Activated naive CD4-positive, alpha-beta T cell treated with anti-CD3 and anti-CD28 coated beads, Interleukin-2, amount 50 U/mL, for 16 hours (primary cell): ENCODE data around the gene SCD5.

ENCODE experiments used
- DNase-seq: peaks from one replicate; pipeline ENCODE4 v3.0.0-alpha.2; 2020

SCD5 gene

DNA sequence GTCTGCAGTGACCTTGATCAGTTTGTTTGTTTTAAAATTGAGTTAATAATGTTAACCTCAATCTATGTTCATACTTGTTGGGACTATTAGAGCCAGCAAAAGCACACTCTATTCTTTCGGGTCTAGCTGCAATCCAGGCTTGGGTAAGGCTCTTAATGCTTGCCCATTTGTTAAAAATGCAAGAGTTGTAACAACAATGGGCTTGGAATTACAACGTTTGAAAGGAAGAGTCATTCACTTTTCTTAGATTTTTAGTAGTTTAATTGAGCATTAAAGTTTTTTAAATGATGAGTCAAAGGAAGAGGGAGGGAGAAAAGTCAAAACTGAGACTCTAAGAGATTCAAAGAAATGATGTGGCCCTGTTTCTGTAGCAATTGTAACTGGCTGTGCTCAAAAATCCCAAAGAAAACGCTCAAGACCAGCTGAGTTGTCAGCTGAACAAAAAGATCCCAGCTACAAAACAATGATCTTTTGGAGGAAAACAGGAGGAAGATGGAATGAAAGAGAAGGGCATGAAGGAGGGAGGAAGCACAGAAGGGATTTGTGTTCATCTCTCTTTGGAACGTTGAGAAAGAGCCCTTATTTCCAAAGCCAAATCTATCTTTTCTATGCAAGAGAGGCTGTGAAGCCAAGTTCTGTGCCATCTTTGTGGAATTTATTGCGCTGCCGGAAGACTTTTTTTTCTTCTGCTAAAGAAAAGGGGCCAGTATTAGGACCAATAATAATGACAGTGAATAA is 5.5 kb downstream of the SCD5 start:
- no peak for DNase-seq

DNA sequence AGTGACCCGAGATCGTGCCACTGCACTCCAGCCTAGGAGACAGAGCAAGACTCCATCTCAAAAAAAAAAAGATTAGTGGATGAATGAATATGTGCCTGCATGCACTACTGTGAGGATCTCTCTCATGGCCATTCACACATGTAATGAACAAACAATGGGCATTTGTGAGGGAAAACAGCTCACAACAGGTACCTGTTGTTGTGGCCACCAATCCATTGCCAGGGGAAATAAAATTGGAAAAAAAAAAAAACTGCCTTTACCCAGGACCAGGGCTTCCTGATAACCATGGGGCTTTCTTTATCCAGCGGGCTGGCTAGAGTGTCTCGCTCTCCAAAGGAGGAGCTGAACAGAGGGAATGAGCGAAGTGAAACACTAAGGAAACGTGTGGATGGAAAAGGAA is 7.4 kb downstream of the SCD5 start:
- no peak for DNase-seq

DNA sequence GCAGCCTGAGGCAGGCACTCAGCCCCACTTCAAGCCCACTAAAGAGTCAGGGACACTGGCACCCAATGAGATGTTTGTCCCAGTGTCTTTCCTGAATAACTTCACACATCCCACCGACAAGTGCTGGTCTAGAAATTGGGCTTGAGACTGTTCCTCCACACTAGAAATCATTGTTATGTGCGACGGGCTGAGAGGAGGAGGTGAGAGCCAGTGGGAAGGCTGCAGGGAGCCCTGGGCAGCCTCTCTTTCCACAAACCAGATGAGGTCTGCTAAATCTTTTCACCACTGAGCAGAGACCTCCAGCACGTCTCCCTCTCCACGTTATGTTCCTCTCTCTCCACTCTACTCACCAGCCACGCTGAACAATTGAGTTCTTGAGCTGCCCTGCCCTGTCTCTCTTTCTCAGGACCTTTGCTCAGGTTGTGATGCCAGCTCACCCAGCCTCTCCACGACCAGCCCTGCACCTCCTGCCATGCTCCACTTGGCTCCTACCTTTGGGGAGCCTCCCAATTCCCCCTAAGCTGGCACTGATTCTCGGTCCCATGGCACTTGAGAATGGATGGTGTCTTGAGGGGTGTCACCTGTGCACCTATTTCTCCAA is 8.4 kb downstream of the SCD5 start:
- no peak for DNase-seq

DNA sequence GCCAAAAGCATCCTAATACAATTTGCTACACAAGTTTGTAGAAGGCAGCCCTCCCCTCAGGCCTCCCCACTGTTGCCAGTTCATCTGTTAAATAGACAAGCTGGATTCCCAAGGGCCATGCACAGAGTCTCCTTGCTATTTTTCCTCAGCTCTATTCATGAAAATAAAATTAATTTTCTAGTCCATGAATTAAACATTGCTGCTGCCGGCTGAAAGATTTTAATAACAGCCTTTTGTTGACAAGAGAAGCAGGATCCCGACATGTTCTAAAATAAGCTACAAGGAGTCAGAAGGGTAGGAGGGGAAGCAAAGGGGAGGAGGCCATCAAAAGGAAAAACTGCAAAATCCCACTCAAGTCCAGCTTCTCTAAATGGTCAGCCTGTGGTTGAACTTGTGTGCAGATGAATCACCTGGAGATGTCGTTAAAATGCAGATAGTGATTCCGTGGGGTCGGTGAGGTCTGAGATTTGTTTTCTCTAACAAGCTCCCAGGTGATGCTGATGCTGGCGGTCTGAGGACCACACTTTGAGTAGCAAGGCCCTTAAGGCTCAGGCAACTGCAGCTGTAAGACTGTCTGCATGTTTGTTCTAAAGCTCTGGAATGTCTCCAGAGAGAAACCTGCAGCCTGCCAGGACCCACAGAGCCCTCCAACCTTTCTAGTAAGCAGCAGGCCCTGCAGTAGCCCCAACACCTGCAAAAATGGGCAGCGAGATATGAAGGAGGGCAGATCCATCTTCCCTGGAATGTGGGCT is 9.4 kb downstream of the SCD5 start:
- DNase-seq: no peak

DNA sequence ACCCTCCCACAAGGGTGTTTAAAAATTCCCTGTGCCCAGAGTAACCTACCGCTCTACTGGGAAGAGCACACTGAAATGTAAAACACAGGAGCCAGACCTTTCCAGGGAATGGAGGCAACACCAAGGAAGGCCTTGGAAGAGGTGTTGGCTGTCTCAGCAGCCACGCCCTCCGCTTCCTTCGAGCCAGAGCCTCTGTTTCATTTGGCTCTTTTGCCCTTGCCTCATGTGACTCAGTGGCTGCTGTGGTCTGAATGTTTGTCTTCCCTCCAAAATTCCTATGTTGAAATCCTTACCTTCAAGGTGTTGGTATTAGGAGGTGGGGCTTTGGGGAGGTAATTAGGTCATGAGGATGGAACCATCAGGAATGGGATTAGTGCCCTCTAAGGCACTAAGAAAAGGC is 11.3 kb downstream of the SCD5 start:
- no peak for DNase-seq

DNA sequence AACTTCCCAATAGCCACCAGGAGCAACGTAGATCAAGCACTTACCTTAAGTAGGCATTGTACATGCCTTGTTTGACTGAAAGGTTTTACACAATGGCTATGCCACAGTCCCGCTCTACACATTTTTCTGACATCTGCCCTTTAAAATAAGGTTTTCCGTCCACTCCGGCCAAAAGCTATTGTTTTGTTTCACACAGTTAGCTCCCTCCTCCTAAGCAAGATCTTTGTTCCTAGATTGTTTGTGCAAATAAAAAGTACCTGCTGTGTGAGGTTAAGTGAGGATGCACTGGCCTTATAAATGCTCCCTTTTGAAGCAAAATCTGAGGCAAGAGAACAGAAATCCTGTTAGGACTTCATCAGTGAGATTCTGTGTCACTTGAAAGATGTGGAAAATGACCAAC is 11.8 kb downstream of the SCD5 start:
- no peak for DNase-seq

DNA sequence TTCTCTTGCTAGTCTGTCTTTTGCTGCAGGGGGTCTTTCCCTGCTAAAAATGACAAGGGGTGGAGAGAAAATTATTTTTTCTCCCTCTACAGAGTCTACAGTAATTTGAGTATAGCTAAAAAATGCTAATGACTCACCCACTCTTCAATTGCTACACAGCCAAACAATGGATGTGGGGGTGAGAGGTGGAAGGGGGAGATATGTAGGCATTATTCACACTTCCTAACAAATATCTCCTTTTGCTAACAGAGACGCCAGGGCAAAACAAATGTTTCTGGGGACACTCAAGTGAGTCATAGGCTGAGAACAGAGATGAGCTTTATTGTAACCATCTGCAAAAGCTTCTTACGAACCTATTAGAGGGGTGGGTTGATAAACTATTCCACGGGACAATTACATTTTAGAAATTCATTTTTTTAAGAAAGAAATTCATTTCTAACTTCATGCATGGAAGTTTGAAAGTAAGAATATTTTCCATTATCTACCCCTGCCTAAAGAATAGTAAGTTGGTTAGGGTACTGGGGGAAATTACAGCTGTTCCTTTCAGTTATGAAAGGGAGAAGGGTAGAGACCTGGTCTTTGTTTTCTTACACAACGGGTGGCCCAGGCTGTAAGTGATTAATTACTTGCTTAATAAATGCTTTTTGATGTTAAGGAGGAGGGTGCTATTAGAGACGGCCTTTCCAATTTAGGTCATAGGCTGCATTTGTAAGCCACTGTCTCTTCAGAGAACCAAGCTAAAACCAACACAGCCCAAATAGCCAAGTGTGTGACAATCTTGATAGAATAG is 12.8 kb downstream of the SCD5 start:
- no peak for DNase-seq

DNA sequence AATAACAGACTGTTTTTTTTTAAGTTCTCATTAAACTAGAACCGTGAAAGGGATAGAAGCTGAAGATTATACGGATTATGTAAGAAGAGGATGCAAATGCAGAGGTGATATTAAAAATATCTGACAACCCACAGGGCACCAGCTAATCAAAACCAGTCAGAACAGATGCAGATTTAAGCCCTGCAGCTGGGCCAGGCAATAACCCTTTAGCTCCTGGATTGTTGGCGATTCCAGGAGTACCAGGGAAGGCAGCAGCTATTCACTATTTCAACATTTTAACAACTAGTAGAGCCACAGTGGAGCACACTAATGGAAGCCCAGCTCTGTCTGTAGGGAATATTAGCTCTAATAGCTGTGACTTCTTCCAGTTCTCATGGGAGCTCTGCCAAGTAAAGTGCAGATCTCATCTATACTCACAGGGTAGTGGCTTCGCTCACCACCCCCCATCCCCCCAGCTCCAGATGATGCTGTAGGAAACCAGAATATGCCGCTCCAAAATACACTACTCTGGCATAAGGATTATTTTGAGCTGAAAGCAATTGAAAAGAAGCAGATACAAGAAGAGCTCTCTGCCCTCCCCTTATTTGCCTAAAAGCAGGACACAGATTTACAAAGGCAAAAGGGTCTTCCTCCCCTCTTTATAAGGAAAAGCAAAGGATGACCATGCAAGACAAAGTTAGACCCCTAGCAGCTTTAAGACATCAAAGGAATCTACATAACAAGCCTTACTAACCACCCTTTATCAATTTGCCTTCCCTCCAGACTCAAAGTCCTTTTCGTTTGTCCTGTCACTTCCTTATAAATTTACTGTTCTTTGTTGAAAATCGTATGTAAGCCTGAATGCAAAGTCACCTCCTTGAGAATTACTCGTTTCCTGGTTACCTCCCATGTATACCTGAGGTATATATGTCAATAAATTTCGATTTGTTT is 13.7 kb downstream of the SCD5 start:
- DNase-seq: no peak

DNA sequence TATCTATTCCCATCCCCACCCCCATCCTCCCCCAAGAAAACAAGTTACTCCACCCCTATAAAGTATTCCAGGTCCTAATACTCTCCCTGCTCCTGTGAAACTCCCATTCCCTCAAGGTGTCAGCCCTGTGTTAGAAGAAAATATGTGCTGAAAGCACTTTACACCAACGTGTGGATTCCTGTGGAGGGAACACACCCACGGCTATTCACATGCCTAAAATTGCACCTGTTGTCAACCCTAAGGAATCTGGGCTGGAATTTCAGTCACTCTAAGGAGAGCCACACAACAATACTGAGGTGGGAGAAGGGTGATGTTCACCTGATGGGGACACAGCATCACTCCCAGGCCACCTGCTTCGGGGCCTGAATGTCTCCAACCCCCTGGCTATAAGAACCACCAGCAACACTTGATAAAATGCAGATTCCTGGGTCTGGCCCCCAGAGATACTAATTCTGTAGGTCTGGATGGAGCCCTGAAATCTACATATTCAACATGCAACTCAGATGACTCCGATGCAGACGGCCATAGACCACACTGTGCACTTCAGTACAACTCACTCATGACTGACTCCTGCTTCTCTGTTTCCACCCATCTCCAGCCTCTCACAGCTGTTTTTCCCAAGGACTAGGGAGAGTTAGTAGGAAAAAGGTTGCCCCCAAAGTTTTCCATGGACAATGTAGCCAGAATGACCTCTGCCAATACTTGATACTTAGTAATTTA is 15.8 kb downstream of the SCD5 start:
- DNase-seq: no peak

DNA sequence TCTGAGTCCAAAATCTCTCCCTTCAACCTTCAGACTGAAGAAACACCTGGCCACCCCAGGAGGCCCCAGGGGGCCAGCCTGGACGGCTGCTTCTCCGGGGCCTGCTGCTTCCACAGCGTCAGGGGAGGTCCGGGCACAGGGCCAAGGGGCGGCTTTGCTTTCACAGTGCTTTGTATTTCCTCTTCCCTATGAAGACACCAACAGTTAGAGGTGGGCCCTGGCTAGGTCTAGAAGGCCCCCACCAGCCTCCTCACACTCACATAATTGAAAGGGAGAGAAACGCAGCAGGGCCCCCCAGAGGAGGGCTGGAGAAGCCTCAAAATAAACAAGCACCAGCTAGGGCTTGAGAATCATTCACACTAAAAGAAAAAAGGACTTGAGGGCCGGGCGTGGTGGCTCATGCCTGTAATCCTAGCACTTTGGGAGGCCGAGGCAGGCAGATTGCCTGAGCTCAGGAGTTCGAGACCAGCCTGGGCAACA is 17.8 kb downstream of the SCD5 start:
- DNase-seq: no peak

DNA sequence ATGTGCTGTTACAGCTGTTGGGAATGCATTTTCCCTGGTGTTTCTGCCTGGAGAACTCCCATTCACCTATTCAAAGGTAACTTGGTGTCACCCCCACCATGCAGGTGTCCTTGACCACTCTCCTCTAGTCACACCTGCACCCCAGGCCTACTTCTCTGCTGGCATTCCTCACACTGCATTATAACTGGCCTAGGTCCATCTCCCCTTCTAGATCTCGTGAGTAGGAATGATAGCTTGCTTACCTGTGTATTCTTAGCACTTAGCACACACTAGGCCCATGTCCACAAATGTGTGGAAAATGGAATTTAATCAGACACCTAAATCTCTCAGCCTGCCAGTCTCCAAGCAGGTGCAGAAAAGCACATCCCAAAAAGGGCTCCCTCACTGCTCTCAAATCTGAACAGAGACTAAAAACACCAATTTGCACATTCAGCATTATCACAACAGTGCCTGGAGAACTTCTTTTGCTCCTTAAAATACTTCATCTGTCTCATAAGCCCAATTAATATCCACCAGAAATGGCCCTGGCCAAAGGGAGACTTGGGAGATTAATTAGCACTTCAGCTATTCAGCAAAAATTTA is 18.3 kb downstream of the SCD5 start:
- DNase-seq: no peak

DNA sequence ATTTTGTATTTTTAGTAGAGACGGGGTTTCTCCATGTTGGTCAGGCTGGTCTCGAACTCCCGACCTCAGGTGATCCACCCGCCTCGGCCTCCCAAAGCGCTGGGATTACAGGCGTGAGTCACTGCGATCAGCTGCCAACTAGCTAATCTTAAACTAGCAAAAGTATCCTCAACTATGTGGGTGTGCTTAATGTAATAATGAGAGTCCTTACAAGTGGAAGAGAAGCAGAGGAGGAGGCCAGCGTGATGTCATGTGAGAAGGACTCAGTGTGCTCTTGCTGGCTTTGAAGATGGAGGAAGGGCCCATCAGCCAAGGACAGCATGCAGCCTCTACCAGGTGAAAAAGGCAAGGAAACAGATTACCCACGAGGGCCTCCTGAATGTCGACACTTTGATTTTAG is 19.6 kb downstream of the SCD5 start:
- DNase-seq: no peak

DNA sequence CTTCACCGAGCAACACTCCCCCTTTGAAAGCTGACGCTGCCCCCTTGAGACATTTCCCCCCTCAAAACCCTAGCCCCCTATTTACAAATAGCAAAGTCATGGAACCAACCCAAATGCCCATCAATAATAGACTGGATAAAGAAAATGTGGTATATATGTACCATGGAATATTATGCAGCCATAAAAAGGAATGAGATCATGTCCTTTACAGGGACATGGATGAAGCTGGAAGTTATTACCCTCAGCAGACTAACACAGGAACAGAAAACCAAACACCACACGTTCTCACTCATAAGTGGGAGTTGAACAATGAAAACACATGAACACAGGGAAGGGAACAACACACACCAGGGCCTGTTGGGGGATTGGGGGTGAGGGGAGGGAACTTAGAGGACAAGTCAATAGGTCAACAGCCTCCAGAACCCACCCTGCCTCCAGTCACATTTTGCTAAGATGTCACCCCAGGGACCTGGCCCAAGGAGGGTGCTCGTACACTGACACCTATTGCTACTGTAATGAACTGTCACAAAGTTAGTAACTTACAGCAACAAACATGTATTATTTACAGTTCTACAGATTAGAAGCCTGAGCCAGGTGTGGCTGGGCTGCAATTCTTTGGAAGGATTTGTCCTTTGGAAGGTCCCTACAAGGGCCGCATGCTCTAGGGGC is 20.6 kb downstream of the SCD5 start:
- no peak for DNase-seq

DNA sequence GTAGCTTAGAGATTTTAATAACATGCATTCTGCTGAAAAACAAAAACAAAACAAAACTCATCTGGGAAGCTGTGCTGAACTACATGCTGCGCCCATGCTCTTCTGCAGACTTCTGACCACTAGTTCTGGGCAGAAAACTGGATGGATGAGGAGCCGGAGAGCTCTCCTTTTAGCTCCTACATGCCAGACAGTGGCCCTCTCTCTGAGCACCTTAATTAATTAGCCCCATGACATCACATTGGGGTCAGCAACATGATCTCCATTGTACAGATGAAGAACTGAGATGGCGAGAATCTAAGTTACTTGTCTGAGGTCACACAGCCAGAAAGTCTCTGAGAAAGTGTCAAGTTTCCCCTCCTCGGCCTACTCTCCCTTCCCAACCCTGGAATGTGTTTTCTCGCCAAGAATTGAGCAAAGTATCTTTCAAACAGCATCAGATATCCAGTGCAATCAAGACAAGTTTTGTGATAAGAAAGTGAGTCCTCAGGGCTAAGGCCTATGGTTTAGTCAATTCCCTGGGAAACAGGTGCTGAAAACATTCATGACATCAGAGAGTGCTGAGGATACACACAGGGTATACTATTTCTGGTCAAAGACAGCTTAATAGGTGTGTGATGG is 21.6 kb downstream of the SCD5 start:
- DNase-seq: no peak

DNA sequence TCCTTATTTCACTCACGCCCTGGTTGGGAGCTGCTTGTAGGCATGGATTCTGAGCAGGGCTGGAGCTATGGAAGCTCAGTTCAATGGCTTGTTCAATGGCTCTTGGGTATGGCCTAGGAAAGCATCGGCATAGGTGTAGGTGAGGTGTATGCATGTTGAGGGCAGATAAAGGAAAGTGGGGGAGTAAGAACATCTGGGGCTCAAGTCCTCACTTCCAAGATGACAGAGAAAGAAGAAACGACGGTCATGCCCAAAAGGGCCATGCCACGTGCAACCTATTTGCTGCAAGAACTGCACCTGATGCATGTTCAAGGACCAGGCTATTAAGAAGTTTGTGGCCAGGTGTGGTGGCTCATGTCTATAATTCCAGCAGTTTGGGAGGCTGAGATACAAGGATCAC is 23.4 kb downstream of the SCD5 start:
- no peak for DNase-seq

DNA sequence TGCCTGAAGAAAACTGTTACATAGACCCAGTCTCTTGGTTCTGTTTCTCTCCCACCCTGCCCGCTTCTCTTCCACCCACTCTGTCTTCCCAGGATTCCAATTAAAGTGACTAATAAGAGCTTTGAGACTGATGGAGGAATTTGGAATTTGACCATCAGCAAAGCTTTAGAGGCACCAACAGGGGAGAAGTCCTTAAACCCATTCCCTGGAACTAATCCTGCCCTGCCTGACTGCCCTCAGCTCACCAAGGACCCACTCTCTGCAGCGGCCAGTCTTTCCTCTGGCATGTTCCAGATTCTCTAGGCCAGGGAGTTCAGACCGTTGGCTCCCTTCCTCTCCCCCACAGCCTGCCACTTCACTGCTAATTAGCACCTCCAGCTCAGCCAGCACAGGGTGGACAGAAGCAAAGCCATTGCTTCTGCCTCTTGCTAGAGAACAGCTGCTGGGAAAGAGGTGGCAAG is 23.9 kb downstream of the SCD5 start:
- DNase-seq: no peak

DNA sequence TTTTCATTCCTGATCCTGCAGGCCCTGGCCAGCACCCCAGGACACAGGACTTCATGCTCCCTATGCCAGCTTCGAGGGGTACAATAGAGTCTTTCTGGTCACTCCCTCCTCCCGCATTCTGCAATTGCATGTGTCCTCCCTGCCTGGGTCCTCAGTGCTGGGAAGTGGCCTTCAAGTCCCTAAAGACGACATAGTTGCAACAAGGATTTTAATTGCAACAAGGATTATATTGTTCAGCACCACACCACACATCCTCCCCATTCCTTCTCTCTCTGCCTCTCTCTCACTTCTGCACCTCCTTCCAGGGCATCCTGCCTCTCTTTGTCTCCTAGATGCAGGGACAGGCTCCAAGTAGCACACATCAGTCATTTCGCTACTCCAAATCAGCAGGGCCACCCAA is 25.5 kb downstream of the SCD5 start:
- no peak for DNase-seq

DNA sequence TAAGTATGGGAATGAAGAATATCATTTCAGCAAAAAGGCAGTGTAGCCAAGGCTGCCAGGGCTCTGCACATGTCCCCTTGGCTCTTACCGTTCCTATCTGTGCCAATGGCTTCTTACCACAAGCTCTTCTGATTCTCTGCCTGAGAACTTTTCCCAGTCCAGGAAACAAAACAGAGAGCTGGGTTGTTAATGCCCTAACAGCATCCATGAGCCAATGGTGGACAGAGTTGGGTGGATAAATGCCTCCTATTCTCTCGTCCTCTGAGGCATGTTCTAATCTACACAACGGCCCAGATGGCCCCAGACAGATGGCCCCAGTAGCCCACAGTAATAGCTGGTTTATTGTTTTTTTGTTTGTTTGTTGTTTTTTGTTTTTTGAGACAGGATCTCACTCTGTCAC is 28.0 kb downstream of the SCD5 start:
- DNase-seq: no peak

DNA sequence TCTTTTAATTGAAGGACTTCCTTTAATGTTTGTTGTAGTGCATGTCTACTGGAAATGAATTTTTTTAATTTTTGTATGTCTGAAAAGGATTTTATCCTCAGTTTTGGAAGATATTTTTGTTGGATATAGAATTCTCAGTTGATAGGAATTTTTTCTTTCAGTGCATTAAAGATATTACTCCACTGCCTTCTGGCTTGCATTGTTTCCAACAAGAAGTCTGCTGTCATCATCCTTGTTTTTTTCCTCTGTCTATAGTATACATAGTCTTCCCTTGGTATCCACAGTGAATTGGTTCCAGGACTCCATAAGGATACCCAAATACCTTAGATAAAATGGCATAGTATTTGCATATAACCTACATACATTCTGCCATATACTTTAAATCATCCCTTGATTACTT is 33.5 kb downstream of the SCD5 start:
- no peak for DNase-seq

DNA sequence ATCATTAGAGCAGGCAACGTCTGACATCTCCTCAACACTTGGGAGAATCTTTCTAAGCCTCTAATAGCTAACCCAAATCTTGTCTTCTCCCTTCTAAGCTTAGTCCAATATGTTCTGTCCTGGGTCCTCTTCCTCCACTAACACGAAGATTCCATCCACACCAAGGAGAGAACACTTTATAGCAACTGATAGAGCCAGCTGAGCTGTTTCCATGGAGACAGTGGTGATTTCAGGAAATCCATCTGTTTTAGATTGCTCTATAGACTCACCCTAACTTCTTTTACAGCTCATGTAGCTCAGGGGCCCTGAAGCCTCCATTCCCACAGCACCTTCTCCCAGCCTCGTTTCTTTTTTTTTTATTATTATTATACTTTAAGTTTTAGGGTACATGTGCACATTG is 37.4 kb downstream of the SCD5 start:
- DNase-seq: no peak
